ENCODE measurements around the gene NCR3LG1.

DNA sequence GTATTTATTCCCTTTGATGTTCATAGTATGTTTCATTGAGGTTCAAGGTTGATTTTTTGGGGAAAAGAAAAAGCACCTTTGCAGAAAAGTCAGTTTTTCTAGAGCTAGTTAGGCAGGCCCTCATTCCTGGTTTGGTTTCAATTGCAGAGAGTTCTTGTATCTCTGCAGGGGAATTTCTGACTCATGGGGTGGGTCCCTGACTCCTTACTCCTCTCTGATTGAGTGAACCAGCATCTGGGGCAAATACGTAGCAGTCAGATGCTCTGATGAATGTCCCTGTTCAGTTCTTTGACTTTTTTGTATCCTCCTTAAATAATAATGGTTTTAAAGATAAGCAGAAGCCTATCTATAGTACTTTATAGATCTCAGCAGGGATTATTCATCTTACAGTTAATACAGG is 7.7 kb upstream of the NCR3LG1 start:
- TF ChIP-seq, protein P1, sequence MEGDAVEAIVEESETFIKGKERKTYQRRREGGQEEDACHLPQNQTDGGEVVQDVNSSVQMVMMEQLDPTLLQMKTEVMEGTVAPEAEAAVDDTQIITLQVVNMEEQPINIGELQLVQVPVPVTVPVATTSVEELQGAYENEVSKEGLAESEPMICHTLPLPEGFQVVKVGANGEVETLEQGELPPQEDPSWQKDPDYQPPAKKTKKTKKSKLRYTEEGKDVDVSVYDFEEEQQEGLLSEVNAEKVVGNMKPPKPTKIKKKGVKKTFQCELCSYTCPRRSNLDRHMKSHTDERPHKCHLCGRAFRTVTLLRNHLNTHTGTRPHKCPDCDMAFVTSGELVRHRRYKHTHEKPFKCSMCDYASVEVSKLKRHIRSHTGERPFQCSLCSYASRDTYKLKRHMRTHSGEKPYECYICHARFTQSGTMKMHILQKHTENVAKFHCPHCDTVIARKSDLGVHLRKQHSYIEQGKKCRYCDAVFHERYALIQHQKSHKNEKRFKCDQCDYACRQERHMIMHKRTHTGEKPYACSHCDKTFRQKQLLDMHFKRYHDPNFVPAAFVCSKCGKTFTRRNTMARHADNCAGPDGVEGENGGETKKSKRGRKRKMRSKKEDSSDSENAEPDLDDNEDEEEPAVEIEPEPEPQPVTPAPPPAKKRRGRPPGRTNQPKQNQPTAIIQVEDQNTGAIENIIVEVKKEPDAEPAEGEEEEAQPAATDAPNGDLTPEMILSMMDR (IDR thresholded peaks at IDR 0.05) = no peak
- TF ChIP-seq POLR2A (IDR thresholded peaks at IDR 0.05) = no peak
